Endometrium (tissue), 2 donors: ENCODE measurements around the gene SDK2.

Source experiments
- FAIRE-seq: peaks from 2 replicates; lab custom pipeline; 2012; peaks lifted over from hg19 to GRCh38; lab: Jason Lieb, UNC
- donor health status: control.
- donor health status: control.

Gene SDK2

GRCh38 chr17:73535746-73536145 lies 108.5 kb downstream of the SDK2 start:
- FAIRE-seq: no peak

- no peak for FAIRE-seq
Observed at GRCh38 chr17:73534209-73534909, 109.9 kb downstream of the SDK2 start.

DNA sequence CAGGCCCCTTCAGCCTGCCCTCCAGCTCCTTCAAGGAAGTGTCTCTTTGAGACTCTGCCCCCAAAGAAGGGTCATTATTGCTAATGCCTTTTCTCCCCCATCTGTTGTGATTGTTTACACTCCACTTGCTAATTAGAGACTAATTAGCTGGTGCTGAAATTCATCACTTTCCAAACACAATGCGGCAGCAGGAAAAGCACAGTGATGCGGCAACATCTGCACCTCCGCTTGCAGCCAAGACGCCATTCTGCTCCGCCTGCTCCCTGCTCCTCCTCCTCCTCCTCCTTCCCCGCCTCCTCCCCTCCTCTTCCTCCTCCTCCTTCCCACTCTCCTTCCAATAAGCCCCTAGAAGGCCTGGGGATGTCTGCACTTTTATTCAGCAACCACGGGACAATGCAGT lies 110.5 kb downstream of the SDK2 start:
- no peak for FAIRE-seq

DNA sequence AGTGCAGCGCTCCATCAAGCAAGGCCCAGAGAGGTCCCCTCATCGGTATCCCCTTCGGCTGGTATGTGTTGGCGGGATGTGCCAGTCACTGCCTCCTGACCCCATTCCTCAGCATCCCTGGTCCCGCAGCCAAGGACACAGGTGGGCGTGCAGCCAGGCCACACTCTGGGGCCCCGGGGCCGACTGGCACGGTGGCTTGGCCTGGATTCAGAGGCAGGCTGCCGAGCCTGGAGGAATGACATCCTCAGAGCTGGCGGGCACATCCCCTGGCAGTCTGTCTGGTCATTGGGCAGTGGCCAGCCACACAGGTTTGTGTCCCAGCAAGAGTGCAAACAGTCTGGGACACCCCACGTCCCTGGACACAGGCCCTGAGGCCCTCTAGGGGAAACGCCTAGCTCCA lies 111.1 kb downstream of the SDK2 start:
- no peak for FAIRE-seq

GRCh38 chr17:73532421-73532901 lies 111.8 kb downstream of the SDK2 start:
- no peak for FAIRE-seq

DNA sequence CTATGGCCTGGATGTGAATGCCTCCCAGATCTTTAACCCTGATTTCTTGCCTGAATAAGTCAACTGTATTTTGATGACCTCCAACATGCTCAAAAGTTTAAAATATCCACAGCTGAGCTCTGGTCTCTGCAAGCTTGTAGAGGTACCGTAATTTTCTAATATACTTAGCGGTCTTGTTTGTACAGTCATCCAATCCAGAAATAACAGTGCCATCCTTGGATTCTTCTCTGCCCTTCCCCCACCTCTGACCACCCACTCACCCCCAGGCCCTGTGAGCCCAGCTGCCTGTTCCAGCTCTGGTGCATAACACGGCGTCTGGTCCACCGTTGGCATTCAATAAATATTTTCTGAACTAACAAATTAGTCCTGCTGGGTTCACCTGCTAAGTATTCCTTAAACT lies 113.1 kb downstream of the SDK2 start:
- no peak for FAIRE-seq

DNA sequence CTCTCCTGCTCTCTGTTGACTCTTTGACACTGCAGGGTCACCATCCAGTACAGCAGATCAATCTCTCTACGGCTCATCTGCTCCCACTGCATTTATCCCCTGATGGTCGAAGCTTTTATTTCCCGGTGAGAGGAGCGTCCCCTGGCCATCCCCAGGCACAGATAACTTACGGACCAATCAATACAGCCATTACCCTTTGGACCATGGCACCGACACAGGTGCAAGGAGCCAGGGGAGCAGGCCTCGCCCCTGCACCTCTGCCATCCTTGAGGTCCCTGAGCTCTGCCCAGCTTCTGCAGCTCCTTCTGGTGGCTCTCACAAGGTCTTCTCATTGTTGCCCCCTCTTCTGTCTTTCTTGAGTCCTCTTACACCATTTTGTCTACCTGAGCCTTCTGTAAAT lies 115.6 kb downstream of the SDK2 start:
- FAIRE-seq: no peak

GRCh38 chr17:73526952-73527351 lies 117.3 kb downstream of the SDK2 start:
- no peak for FAIRE-seq

- no peak for FAIRE-seq
Observed at GRCh38 chr17:73524941-73525679, 119.1 kb downstream of the SDK2 start.

- no peak for FAIRE-seq
Observed at GRCh38 chr17:73522696-73523095, 121.5 kb downstream of the SDK2 start.

DNA sequence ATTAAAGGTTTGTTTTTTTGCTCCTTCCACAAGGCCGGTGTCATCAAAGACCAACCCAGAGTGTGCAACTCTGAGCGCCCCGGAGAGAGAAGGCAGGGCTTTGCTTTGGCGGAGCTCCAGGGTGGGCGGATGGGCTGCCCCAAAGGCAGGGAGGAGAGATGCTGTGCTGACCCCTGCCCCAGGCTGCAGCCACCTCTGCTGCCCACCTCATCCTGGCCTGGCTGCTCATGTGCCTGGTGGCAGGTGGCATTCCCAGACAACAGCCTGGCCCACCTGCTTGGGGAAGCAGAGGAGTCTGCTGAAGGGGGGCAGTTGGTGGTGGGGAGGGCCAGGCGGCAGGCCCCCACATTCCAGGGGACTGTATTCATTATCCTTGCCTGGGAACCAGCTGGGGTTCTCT lies 122.1 kb downstream of the SDK2 start:
- FAIRE-seq: no peak

GRCh38 chr17:73521376-73521775 lies 122.9 kb downstream of the SDK2 start:
- FAIRE-seq: no peak

DNA sequence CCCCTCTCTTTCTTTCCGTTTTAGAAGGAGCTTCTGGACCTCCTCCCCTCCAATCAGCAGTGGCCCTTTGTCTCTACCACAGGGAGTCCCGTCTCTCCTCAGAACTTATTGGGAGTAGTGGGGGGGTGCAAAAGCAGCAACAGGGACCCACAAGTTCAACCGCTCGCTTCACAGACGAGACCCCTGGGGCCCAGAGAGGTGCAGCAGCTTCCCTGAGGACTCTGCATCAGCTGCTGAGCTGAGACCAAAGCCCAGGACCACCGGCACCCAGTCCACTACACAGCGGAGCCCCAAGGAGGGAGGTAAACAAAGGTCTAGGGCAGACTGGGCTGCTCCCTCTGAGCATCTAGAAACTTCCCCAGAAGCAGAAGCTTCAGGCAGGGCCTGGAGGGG lies 123.9 kb downstream of the SDK2 start:
- no peak for FAIRE-seq

DNA sequence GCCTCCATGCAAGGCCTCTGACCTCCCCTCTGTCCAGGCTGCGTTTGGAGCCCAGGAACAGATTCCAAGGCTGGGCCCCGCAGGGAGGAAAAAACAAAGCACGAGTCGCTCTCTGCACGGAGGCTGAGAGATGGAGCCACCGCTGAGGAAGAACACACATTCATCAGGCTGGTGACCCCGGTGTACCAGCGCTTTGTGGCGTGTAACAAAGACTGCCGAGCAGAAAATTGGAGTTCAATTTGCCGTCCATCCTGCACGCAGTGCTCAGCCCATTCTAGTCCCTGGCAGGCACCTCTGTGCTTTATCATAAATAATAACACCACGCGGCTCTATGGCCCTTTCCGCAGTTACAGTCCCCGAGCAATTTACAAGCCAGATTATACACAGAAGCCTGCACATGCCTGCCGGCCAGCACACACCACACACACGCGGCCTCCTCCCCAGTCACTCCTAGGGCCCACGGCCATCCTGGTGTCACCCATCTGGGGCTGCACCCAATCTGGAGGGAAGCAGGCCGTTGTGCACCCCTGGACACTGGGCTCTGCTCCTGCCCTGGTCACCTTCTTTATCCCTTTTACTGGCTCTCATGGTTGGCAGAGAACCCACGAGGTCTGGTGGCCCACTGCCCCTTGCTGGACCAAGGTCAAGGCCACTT lies 124.4 kb downstream of the SDK2 start:
- no peak for FAIRE-seq

GRCh38 chr17:73519011-73519410 lies 125.2 kb downstream of the SDK2 start:
- FAIRE-seq: no peak

GRCh38 chr17:73516431-73516830 lies 127.8 kb downstream of the SDK2 start:
- FAIRE-seq: no peak

GRCh38 chr17:73514146-73514863 lies 129.9 kb downstream of the SDK2 start:
- FAIRE-seq: no peak

DNA sequence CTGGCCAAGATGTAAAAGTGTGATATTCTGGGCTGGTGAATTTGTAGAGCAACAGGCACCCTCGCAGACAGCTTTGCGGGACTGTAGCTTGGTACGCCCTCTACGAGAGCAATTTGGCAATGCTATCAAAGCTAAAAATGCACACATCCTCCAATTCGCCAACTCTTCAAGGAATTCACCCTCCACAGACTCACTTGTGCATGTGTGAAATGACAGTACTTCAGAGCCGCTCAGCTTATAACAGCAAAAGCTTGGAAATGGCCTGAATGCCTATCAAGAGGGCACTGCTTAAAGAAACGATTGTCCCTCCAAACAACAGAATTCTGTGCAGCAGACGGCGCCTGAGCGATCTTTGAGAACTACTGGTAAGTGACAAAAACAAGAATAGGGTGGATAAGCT lies 130.8 kb downstream of the SDK2 start:
- no peak for FAIRE-seq

GRCh38 chr17:73511719-73512115 lies 132.5 kb downstream of the SDK2 start:
- no peak for FAIRE-seq

DNA sequence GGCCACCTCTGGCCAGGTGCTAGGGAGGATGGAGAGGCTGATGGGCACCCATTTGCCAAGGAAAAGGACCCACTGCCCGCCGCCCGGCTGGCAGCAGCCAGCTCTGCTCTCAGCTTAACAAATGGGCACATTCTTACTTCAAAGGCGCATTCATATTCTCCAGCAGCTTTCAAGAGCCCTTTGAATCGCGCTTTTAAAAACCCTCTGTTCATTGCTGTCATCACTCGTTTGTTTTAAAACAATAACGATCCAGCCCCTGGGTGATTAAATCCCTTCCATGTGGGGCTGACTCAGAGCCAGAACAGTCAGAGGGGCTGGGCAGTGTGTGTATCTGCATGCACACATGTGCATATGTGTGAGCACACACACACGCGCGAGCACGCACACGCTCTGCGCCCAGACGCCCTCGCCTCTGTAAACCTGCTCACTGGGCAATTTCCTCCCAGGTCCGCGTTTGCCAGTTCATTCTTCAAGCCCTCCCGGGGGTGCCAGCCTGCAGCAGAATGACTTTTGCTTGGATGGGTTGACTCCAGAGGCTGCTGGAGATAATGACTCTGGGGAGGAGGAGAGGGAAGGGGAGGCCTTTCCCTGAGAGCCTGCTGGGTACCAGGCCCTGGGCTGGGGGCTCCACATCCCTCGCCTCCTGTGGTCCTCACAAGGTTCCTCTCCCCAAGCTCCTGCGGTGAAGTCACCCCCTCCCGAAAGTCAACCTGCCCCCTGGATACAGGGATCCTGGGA lies 133.1 kb downstream of the SDK2 start:
- FAIRE-seq: no peak

- no peak for FAIRE-seq
Observed at GRCh38 chr17:73508931-73509605, 135.2 kb downstream of the SDK2 start.
